ENCODE results near the gene IMPG2.

IMPG2 gene

DNA sequence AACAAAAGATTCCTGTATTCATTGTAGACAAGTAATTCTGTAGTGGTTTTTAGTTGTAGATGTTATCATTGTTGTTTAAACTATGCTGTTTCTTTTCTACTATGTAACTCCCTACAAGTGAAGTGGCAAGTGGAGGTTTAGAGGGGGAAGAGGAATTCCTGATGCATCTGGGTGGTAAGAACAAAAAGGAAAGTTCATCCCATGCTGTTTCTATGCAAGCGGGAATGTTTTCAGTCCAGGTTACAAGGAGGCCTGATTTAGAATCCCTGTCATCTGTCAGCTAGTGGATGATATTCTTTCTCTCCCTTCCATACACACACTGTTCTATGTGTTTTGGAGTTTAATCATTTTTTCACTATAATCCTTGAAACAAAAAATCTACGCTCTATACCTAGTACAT is 67.4 kb downstream of the IMPG2 start (continued):
- TF ChIP-seq, protein P1, sequence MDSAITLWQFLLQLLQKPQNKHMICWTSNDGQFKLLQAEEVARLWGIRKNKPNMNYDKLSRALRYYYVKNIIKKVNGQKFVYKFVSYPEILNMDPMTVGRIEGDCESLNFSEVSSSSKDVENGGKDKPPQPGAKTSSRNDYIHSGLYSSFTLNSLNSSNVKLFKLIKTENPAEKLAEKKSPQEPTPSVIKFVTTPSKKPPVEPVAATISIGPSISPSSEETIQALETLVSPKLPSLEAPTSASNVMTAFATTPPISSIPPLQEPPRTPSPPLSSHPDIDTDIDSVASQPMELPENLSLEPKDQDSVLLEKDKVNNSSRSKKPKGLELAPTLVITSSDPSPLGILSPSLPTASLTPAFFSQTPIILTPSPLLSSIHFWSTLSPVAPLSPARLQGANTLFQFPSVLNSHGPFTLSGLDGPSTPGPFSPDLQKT (IDR thresholded peaks at IDR 0.05; ENCODE audit: borderline replicate concordance, low read depth, low read length) = no peak
- TF ChIP-seq, protein P2, sequence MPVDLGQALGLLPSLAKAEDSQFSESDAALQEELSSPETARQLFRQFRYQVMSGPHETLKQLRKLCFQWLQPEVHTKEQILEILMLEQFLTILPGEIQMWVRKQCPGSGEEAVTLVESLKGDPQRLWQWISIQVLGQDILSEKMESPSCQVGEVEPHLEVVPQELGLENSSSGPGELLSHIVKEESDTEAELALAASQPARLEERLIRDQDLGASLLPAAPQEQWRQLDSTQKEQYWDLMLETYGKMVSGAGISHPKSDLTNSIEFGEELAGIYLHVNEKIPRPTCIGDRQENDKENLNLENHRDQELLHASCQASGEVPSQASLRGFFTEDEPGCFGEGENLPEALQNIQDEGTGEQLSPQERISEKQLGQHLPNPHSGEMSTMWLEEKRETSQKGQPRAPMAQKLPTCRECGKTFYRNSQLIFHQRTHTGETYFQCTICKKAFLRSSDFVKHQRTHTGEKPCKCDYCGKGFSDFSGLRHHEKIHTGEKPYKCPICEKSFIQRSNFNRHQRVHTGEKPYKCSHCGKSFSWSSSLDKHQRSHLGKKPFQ (tag by site-specific recombination; IDR thresholded peaks at IDR 0.05) = no peak
- no peak for TF ChIP-seq ZNF555 (tag by site-specific recombination; conservative IDR thresholded peaks at IDR 0.05)
- TF ChIP-seq, protein P3, sequence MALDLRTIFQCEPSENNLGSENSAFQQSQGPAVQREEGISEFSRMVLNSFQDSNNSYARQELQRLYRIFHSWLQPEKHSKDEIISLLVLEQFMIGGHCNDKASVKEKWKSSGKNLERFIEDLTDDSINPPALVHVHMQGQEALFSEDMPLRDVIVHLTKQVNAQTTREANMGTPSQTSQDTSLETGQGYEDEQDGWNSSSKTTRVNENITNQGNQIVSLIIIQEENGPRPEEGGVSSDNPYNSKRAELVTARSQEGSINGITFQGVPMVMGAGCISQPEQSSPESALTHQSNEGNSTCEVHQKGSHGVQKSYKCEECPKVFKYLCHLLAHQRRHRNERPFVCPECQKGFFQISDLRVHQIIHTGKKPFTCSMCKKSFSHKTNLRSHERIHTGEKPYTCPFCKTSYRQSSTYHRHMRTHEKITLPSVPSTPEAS (tag by site-specific recombination; IDR thresholded peaks at IDR 0.05) = no peak
- no peak for TF ChIP-seq ZFP3 (tag by site-specific recombination; IDR thresholded peaks at IDR 0.05; ENCODE audit: low read depth)

DNA sequence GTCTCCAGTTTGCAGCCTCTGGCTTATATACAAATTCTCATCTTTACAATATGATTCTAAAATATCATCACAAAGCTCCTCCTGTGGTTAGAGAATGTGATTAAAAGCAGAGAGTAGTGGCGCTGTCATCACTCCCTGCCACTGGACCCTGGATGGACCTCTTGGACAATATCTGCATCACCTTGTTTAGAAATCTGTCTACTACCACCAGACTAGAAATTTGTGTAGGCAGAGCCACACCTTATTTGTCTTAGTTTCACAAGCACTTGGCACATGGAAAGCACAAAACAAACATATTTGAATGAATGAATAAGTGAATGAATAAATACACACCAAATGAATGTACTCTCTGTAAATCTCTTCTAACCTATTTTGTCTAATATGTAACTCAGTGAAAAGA is 68.1 kb downstream of the IMPG2 start:
- no peak overlapping the region for H3K27ac ChIP-seq (ENCODE audit: extremely low read depth, low read depth, low read length)
- ChIA-PET CTCF (interaction anchor here (0.7 kb wide), 1 partner anchor 1117 kb away, joined by 3 read pairs; no protein-coding TSS in a partner anchor), POLR2A (no interaction called here)
- no peak overlapping the region for H3K4me3 ChIP-seq (ENCODE audit: low read depth, low read length)
- no peaks in the 10 kb centered on the region for H3K4me1 ChIP-seq (ENCODE audit: control insufficient read depth, insufficient read depth, low read length)
- H3K36me3 ChIP-seq (ENCODE audit: control insufficient read depth in 2 of 2, insufficient read depth in 1 of 2, low read length in 2 of 2) = no peaks in the 10 kb centered on the region
- no peak for TF ChIP-seq ZNF157 (tag by site-specific recombination; IDR thresholded peaks at IDR 0.05)
- TF ChIP-seq KLF8 (tag by site-specific recombination; IDR thresholded peaks at IDR 0.05) = no peak
- no peak for TF ChIP-seq ZNF558 (tag by site-specific recombination; IDR thresholded peaks at IDR 0.05)
- TF ChIP-seq ZNF626 (tag by site-specific recombination; IDR thresholded peaks at IDR 0.05) = no peak
- no peak for TF ChIP-seq GFI1B (tag by site-specific recombination; IDR thresholded peaks at IDR 0.05)
- TF ChIP-seq ZFHX2 (tag by site-specific recombination; conservative IDR thresholded peaks at IDR 0.05) = no peak
- TF ChIP-seq, protein P4, sequence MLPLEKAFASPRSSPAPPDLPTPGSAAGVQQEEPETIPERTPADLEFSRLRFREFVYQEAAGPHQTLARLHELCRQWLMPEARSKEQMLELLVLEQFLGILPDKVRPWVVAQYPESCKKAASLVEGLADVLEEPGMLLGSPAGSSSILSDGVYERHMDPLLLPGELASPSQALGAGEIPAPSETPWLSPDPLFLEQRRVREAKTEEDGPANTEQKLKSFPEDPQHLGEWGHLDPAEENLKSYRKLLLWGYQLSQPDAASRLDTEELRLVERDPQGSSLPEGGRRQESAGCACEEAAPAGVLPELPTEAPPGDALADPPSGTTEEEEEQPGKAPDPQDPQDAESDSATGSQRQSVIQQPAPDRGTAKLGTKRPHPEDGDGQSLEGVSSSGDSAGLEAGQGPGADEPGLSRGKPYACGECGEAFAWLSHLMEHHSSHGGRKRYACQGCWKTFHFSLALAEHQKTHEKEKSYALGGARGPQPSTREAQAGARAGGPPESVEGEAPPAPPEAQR (tag by site-specific recombination; IDR thresholded peaks at IDR 0.05) = no peak
- no peak for TF ChIP-seq ZNF610 (tag by site-specific recombination; IDR thresholded peaks at IDR 0.05; ENCODE audit: borderline replicate concordance)
- H3K9me3 ChIP-seq (ENCODE audit: control insufficient read depth, insufficient read depth, low read depth, low read length) = no peaks in the 10 kb centered on the region

DNA sequence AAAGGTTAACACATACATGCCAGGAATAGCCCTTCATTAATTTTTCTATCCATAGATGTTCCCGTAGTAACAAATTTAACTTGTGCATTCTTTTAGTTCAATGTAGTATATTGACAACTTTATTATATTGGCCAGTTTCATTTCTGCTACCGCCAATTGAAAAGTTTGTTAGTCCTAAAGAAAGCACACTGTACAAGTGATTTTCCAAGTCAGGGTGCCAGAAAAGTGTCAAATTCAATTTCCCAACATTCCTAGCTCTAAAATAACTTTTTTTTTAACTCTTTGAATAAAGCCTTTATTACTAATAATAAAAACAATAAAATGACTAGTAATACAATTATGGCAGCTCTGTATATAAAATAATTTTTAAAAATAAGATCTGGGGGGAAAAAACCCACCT is 68.9 kb downstream of the IMPG2 start:
- Histone ChIP-seq H3K36me3 (ENCODE audit: control insufficient read depth in 2 of 2, insufficient read depth in 1 of 2, low read length in 2 of 2) (no peaks in the 10 kb centered on the region), H3K27ac (ENCODE audit: extremely low read depth, low read depth, low read length) (no peak overlapping the region), H3K4me1 (ENCODE audit: control insufficient read depth, insufficient read depth, low read length) (no peaks in the 10 kb centered on the region), H3K9me3 (ENCODE audit: control insufficient read depth, insufficient read depth, low read depth, low read length) (no peaks in the 10 kb centered on the region), H3K4me3 (ENCODE audit: low read depth, low read length) (no peak overlapping the region)
- CTCF ChIA-PET = no interaction called here
- POLR2A ChIA-PET = no interaction called here
- TF ChIP-seq ZNF670 (tag by site-specific recombination; IDR thresholded peaks at IDR 0.05; ENCODE audit: low read depth) = no peak
- TF ChIP-seq ZNF2 (tag by site-specific recombination; IDR thresholded peaks at IDR 0.05) = no peak
- no peak for TF ChIP-seq ZNF133 (tag by site-specific recombination; IDR thresholded peaks at IDR 0.05)
- no peak for TF ChIP-seq SETDB1 (IDR thresholded peaks at IDR 0.05; ENCODE audit: insufficient read length, low read length)
- TF ChIP-seq SP2 (tag by site-specific recombination; IDR thresholded peaks at IDR 0.05) = no peak
- TF ChIP-seq, protein P5, sequence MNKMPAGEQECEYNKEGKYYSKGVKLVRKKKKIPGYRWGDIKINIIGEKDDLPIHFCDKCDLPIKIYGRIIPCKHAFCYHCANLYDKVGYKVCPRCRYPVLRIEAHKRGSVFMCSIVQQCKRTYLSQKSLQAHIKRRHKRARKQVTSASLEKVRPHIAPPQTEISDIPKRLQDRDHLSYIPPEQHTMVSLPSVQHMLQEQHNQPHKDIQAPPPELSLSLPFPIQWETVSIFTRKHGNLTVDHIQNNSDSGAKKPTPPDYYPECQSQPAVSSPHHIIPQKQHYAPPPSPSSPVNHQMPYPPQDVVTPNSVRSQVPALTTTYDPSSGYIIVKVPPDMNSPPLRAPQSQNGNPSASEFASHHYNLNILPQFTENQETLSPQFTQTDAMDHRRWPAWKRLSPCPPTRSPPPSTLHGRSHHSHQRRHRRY (tag by site-specific recombination; IDR thresholded peaks at IDR 0.05) = no peak
- no peak for TF ChIP-seq ZNF214 (tag by site-specific recombination; IDR thresholded peaks at IDR 0.05; ENCODE audit: borderline replicate concordance)
- TF ChIP-seq ZNF596 (tag by site-specific recombination; IDR thresholded peaks at IDR 0.05) = no peak
- TF ChIP-seq YY2 (tag by site-specific recombination; IDR thresholded peaks at IDR 0.05) = no peak
- TF ChIP-seq ZNF677 (tag by site-specific recombination; IDR thresholded peaks at IDR 0.05) = no peak
- no peak for TF ChIP-seq ZNF266 (tag by site-specific recombination; IDR thresholded peaks at IDR 0.05; ENCODE audit: low read depth)

Measured in HEK293 (cell line).